NCI-H2227 (cell line): Measurements from ENCODE around the gene TRIM22.
"Not testable (repeated sequence)": the region's sequence is repeated elsewhere in the genome, so short reads cannot be mapped to it uniquely, and the experiment has no call there.

Experiments
- DNase-seq: peaks from one replicate; lab custom pipeline; 2025; ENCODE audit not compliant: unreplicated experiment; lab: John Stamatoyannopoulos, UW

Gene TRIM22

GRCh38 chr11:5689551-5689983 is at the start of gene TRIM22:
Gene TRIM22, plus strand, starts transcription at chr11:5689790. Its CDS starts 6,443 bp downstream, at chr11:5696233.
- DNase-seq = no peak

- no peak for DNase-seq
These were observed 49.6 kb upstream of the TRIM22 start for GRCh38 chr11:5639953-5640352.

GRCh38 chr11:5643585-5643984 is 46.0 kb upstream of the TRIM22 start:
- no peak for DNase-seq

GRCh38 chr11:5646139-5646538 is 43.5 kb upstream of the TRIM22 start:
- DNase-seq = no peak

GRCh38 chr11:5655474-5655873 is 34.1 kb upstream of the TRIM22 start:
- DNase-seq = no peak

- not testable (repeated sequence) for DNase-seq
These were observed 32.6 kb upstream of the TRIM22 start for GRCh38 chr11:5656956-5657355.

- no peak for DNase-seq
These were observed 31.3 kb upstream of the TRIM22 start for GRCh38 chr11:5658318-5658717.

GRCh38 chr11:5663511-5663910 is 26.1 kb upstream of the TRIM22 start:
- DNase-seq = no peak

- no peak for DNase-seq
These were observed 24.5 kb upstream of the TRIM22 start for GRCh38 chr11:5665051-5665570.

- DNase-seq = no peak
These were observed 23.7 kb upstream of the TRIM22 start for GRCh38 chr11:5665746-5666401.

- no peak for DNase-seq
These were observed 23.2 kb upstream of the TRIM22 start for GRCh38 chr11:5666402-5666793.

GRCh38 chr11:5671831-5672230 is 17.8 kb upstream of the TRIM22 start:
- no peak for DNase-seq

GRCh38 chr11:5674391-5674790 is 15.2 kb upstream of the TRIM22 start:
- no peak for DNase-seq

- DNase-seq = no peak
These were observed 9.8 kb upstream of the TRIM22 start for GRCh38 chr11:5679811-5680210.

- not testable (repeated sequence) for DNase-seq
These were observed 6.6 kb upstream of the TRIM22 start for GRCh38 chr11:5682890-5683441.

- not testable (repeated sequence) for DNase-seq
These were observed 6.0 kb upstream of the TRIM22 start for GRCh38 chr11:5683620-5684019.

- no peak for DNase-seq
These were observed 5.4 kb upstream of the TRIM22 start for GRCh38 chr11:5684036-5684645.

- DNase-seq = peak; percentile 87
These were observed 4.8 kb upstream of the TRIM22 start, which contains the start of gene TRIM5 for GRCh38 chr11:5684646-5685362. Gene TRIM5, minus strand, starts transcription at chr11:5685074. Its CDS starts 4,897 bp downstream, at chr11:5680177.

GRCh38 chr11:5686426-5686825 is 3.2 kb upstream of the TRIM22 start:
- no peak for DNase-seq

GRCh38 chr11:5688482-5688881 is 1.1 kb upstream of the TRIM22 start:
- no peak for DNase-seq

GRCh38 chr11:5690216-5690615 is 626 bp downstream of the TRIM22 start:
- DNase-seq = no peak
